H1 (cell line): Measurements from ENCODE around the gene SYNDIG1. TPM values are rescaled to one million over a fixed set of nuclear protein-coding genes. Genes with fewer than 3 reads are reported as not detected.

Experiments
- BACH1 ChIP-seq: IDR thresholded peaks from 2 replicates; pipeline ENCODE4 v1.6.1; 2012; ENCODE audit warnings: low read length, improper control_type of control experiment
- BCL11A ChIP-seq, 2 experiments: IDR thresholded peaks; one replicate each; pipeline ENCODE4 v1.6.1; 2011; ENCODE audit warnings: low read depth in 2 of 2, low read length in 2 of 2, mild to moderate bottlenecking in 2 of 2
- NANOG ChIP-seq: IDR thresholded peaks from 2 replicates; pipeline ENCODE4 v1.6.1; 2011; ENCODE audit warnings: low read length, low read depth, mild to moderate bottlenecking, inconsistent platforms; ENCODE audit not compliant: insufficient read depth, poor library complexity, severe bottlenecking
- POLR2A ChIP-seq, 2 experiments: IDR thresholded peaks; 1 replicate in 1 of 2; 2 replicates in 1 of 2; pipeline ENCODE4 v1.6.1; 2011; ENCODE audit warnings: low read depth in 2 of 2, low read length in 2 of 2, mild to moderate bottlenecking in 2 of 2; ENCODE audit errors: control extremely low read depth in 1 of 2
- RAD21 ChIP-seq, 2 experiments: IDR thresholded peaks in 1 of 2; conservative IDR thresholded peaks in 1 of 2; 2 replicates each; pipeline ENCODE4 v1.6.1; 2011; ENCODE audit warnings: low read depth in 2 of 2, low read length in 2 of 2, improper control_type of control experiment in 1 of 2, inconsistent platforms in 1 of 2, mild to moderate bottlenecking in 1 of 2, moderate library complexity in 1 of 2
- RBBP5 ChIP-seq: IDR thresholded peaks from 2 replicates; pipeline ENCODE4 v1.7.1; 2012; ENCODE audit warnings: low read depth, mild to moderate bottlenecking, inconsistent platforms, low read length, moderate library complexity, borderline replicate concordance
- YY1 ChIP-seq: IDR thresholded peaks from 2 replicates; pipeline ENCODE4 v1.6.1; 2011; ENCODE audit warnings: low read depth, mild to moderate bottlenecking, low read length
- polyA plus RNA-seq, 7 experiments: library from polyadenylated mRNA; depleted of rRNA in 3 of 7; stranded (reverse) in 5 of 7; unstranded in 2 of 7; fragments of >200 nt in 5 of 7; fragments of 200-250 nt in 2 of 7; gene quantifications; 1 replicate in 5 of 7; 2 replicates in 1 of 7; 4 replicates in 1 of 7; pipeline versions ENCODE4 v1.2.1 to v1.2.3, GENCODE V29; 2011 to 2013; ENCODE audit warnings: missing spikeins in 2 of 7, mixed read lengths in 2 of 7
- total RNA-seq: library from RNA; stranded (reverse); fragmentation: NEBNext Ultra II Directional; extraction: Animal tissue kit (Norgen Biotek cat#: 25700); gene quantifications from 2 replicates; pipeline ENCODE4 v1.2.1, GENCODE V29; 2021
- TF ChIP-seq, protein P1 (sequence below): fragments of 300-600 bp; sonication (generic); IDR thresholded peaks from 2 replicates; pipeline ENCODE4 v1.7.1; 2012; ENCODE audit warnings: low read length, moderate library complexity, mild to moderate bottlenecking, inconsistent platforms; ENCODE audit not compliant: insufficient replicate concordance

The SYNDIG1 gene
- total and polyA plus RNA-seq, 2 of the 8 experiments (the other 6 are each of a cell fraction or from before 2014, with no cell fraction given) = 6.5 to 7.8 TPM

DNA sequence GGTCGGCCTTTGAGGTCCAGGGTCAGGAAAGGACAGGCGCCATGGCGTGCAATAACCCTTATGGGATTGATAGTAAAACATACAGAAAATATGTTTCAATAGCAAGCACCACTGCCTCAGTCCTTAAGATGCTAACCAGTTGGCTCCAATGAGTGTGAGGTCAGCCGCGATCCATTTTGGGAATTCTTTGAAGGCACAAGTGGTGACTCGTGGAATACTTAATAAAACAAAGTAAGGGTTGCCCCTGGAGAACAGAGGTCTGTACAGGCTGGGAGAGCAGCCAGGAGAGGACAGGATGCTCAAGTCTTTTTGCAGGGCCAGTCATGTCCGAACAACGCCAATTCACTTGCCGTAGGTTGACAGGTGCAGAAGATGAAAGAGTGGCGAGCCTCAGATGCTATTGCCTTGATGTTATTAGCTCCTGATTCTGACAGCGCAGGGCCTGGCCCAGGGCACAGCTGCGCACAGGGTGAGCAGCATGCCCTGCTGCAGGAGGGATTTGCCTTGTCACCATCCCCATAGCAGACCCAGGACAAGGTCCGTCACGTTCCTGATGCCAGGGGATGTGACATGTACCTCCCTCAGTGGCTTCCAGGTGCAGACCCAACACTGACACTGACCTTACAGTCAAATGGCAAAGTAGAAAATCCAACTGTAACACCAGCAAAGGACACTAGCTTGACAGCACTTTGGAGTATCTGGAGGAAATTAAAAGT is 21.8 kb downstream of the SYNDIG1 start (continued):
- TF ChIP-seq, protein P1, sequence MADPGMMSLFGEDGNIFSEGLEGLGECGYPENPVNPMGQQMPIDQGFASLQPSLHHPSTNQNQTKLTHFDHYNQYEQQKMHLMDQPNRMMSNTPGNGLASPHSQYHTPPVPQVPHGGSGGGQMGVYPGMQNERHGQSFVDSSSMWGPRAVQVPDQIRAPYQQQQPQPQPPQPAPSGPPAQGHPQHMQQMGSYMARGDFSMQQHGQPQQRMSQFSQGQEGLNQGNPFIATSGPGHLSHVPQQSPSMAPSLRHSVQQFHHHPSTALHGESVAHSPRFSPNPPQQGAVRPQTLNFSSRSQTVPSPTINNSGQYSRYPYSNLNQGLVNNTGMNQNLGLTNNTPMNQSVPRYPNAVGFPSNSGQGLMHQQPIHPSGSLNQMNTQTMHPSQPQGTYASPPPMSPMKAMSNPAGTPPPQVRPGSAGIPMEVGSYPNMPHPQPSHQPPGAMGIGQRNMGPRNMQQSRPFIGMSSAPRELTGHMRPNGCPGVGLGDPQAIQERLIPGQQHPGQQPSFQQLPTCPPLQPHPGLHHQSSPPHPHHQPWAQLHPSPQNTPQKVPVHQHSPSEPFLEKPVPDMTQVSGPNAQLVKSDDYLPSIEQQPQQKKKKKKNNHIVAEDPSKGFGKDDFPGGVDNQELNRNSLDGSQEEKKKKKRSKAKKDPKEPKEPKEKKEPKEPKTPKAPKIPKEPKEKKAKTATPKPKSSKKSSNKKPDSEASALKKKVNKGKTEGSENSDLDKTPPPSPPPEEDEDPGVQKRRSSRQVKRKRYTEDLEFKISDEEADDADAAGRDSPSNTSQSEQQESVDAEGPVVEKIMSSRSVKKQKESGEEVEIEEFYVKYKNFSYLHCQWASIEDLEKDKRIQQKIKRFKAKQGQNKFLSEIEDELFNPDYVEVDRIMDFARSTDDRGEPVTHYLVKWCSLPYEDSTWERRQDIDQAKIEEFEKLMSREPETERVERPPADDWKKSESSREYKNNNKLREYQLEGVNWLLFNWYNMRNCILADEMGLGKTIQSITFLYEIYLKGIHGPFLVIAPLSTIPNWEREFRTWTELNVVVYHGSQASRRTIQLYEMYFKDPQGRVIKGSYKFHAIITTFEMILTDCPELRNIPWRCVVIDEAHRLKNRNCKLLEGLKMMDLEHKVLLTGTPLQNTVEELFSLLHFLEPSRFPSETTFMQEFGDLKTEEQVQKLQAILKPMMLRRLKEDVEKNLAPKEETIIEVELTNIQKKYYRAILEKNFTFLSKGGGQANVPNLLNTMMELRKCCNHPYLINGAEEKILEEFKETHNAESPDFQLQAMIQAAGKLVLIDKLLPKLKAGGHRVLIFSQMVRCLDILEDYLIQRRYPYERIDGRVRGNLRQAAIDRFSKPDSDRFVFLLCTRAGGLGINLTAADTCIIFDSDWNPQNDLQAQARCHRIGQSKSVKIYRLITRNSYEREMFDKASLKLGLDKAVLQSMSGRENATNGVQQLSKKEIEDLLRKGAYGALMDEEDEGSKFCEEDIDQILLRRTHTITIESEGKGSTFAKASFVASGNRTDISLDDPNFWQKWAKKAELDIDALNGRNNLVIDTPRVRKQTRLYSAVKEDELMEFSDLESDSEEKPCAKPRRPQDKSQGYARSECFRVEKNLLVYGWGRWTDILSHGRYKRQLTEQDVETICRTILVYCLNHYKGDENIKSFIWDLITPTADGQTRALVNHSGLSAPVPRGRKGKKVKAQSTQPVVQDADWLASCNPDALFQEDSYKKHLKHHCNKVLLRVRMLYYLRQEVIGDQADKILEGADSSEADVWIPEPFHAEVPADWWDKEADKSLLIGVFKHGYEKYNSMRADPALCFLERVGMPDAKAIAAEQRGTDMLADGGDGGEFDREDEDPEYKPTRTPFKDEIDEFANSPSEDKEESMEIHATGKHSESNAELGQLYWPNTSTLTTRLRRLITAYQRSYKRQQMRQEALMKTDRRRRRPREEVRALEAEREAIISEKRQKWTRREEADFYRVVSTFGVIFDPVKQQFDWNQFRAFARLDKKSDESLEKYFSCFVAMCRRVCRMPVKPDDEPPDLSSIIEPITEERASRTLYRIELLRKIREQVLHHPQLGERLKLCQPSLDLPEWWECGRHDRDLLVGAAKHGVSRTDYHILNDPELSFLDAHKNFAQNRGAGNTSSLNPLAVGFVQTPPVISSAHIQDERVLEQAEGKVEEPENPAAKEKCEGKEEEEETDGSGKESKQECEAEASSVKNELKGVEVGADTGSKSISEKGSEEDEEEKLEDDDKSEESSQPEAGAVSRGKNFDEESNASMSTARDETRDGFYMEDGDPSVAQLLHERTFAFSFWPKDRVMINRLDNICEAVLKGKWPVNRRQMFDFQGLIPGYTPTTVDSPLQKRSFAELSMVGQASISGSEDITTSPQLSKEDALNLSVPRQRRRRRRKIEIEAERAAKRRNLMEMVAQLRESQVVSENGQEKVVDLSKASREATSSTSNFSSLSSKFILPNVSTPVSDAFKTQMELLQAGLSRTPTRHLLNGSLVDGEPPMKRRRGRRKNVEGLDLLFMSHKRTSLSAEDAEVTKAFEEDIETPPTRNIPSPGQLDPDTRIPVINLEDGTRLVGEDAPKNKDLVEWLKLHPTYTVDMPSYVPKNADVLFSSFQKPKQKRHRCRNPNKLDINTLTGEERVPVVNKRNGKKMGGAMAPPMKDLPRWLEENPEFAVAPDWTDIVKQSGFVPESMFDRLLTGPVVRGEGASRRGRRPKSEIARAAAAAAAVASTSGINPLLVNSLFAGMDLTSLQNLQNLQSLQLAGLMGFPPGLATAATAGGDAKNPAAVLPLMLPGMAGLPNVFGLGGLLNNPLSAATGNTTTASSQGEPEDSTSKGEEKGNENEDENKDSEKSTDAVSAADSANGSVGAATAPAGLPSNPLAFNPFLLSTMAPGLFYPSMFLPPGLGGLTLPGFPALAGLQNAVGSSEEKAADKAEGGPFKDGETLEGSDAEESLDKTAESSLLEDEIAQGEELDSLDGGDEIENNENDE = no peak
- TF ChIP-seq YY1 (no peak), RBBP5 (no peak), POLR2A (IDR thresholded peaks at IDR 0.05; ENCODE audit: control extremely low read depth in 1 of 2, low read depth in 2 of 2, low read length in 2 of 2) (no peak), NANOG (no peak), RAD21 (IDR thresholded peaks at IDR 0.05 in 1 of 2, conservative IDR thresholded peaks at IDR 0.05 in 1 of 2; ENCODE audit: low read depth in 2 of 2, low read length in 2 of 2) (no peak), BCL11A (IDR thresholded peaks at IDR 0.05; ENCODE audit: low read depth in 2 of 2, low read length in 2 of 2) (no peak), BACH1 (no peak)
- TF ChIP-seq, all 59 proteins: peak for 0
